HEK293 (cell line): ENCODE data around the gene SLC16A1.

Source experiments
- SCRT1 ChIP-seq: fragments of 450-650 bp; formaldehyde crosslinking; IDR thresholded peaks from 2 replicates; pipeline ENCODE4 v1.5.1; 2016; ENCODE audit warnings: missing biosample characterization, missing genetic modification characterization, borderline replicate concordance
- SETDB1 ChIP-seq: IDR thresholded peaks from one replicate; pipeline ENCODE4 v1.6.1; 2017; ENCODE audit warnings: mild to moderate bottlenecking, low read length, moderate library complexity, mixed read lengths; ENCODE audit not compliant: insufficient read length
- SP2 ChIP-seq: fragments of 450-650 bp; formaldehyde crosslinking; IDR thresholded peaks from 2 replicates; pipeline ENCODE4 v1.5.1; 2016; ENCODE audit warnings: missing biosample characterization, missing genetic modification characterization
- WT1 ChIP-seq: fragments of 450-650 bp; formaldehyde crosslinking; IDR thresholded peaks from 2 replicates; pipeline ENCODE4 v1.5.1; 2016; ENCODE audit warnings: missing biosample characterization, missing genetic modification characterization
- ZBTB20 ChIP-seq: fragments of 450-650 bp; formaldehyde crosslinking; IDR thresholded peaks from 2 replicates; pipeline ENCODE4 v1.5.1; 2016; ENCODE audit warnings: missing biosample characterization, missing genetic modification characterization
- ZBTB48 ChIP-seq: fragments of 450-650 bp; formaldehyde crosslinking; IDR thresholded peaks from 2 replicates; pipeline ENCODE4 v1.5.1; 2016; ENCODE audit warnings: missing biosample characterization, missing genetic modification characterization
- ZFHX2 ChIP-seq: fragments of 450-650 bp; formaldehyde crosslinking; conservative IDR thresholded peaks from 2 replicates; pipeline ENCODE4 v1.5.1; 2016; ENCODE audit warnings: missing biosample characterization, missing genetic modification characterization
- ZNF221 ChIP-seq: fragments of 450-650 bp; formaldehyde crosslinking; IDR thresholded peaks from 2 replicates; pipeline ENCODE4 v1.5.1; 2017; ENCODE audit warnings: missing biosample characterization, missing genetic modification characterization, borderline replicate concordance
- ZNF292 ChIP-seq: fragments of 450-650 bp; formaldehyde crosslinking; IDR thresholded peaks from 2 replicates; pipeline ENCODE4 v1.5.1; 2016; ENCODE audit warnings: low read depth, missing biosample characterization, missing genetic modification characterization, borderline replicate concordance
- ZNF302 ChIP-seq: fragments of 450-650 bp; formaldehyde crosslinking; IDR thresholded peaks from 2 replicates; pipeline ENCODE4 v1.5.1; 2016; ENCODE audit warnings: missing biosample characterization, missing genetic modification characterization, low read depth
- ZNF324 ChIP-seq: fragments of 450-650 bp; formaldehyde crosslinking; IDR thresholded peaks from 2 replicates; pipeline ENCODE4 v1.5.1; 2016; ENCODE audit warnings: missing biosample characterization, missing genetic modification characterization
- ZNF501 ChIP-seq: fragments of 450-650 bp; formaldehyde crosslinking; IDR thresholded peaks from 2 replicates; pipeline ENCODE4 v1.5.1; 2016; ENCODE audit warnings: missing biosample characterization, missing genetic modification characterization
- ZNF549 ChIP-seq: fragments of 450-650 bp; IDR thresholded peaks from 2 replicates; pipeline ENCODE4 v1.5.1; 2018; ENCODE audit warnings: missing biosample characterization, missing genetic modification characterization, mild to moderate bottlenecking, inconsistent platforms, moderate library complexity
- ZNF558 ChIP-seq: fragments of 450-650 bp; formaldehyde crosslinking; IDR thresholded peaks from 2 replicates; pipeline ENCODE4 v1.5.1; 2016; ENCODE audit warnings: missing biosample characterization, missing genetic modification characterization
- ZNF701 ChIP-seq: fragments of 450-650 bp; formaldehyde crosslinking; IDR thresholded peaks from 2 replicates; pipeline ENCODE4 v1.5.1; 2016; ENCODE audit warnings: missing biosample characterization, missing genetic modification characterization
- ZNF785 ChIP-seq: fragments of 450-650 bp; formaldehyde crosslinking; IDR thresholded peaks from 2 replicates; pipeline ENCODE4 v1.5.1; 2016; ENCODE audit warnings: missing biosample characterization, missing genetic modification characterization
- ZSCAN30 ChIP-seq: fragments of 450-650 bp; IDR thresholded peaks from 2 replicates; pipeline ENCODE4 v1.5.1; 2018; ENCODE audit warnings: missing biosample characterization, mild to moderate bottlenecking, missing genetic modification characterization, moderate library complexity
- TF ChIP-seq, protein P1 (sequence below): fragments of 450-650 bp; formaldehyde crosslinking; IDR thresholded peaks from 2 replicates; pipeline ENCODE4 v1.5.1; 2016; ENCODE audit warnings: missing biosample characterization, missing genetic modification characterization
- TF ChIP-seq, protein P2 (sequence below): fragments of 450-650 bp; formaldehyde crosslinking; IDR thresholded peaks from 2 replicates; pipeline ENCODE4 v1.5.1; 2016; ENCODE audit warnings: missing biosample characterization, missing genetic modification characterization, low read depth
- TF ChIP-seq, protein P3 (sequence below): fragments of 450-650 bp; formaldehyde crosslinking; IDR thresholded peaks from 2 replicates; pipeline ENCODE4 v1.5.1; 2017; ENCODE audit warnings: missing biosample characterization, missing genetic modification characterization
- TF ChIP-seq, protein P4 (sequence below): fragments of 450-650 bp; formaldehyde crosslinking; IDR thresholded peaks from 2 replicates; pipeline ENCODE4 v1.5.1; 2016; ENCODE audit warnings: missing biosample characterization, missing genetic modification characterization
- TF ChIP-seq, protein P5 (sequence below): fragments of 450-650 bp; formaldehyde crosslinking; IDR thresholded peaks from 2 replicates; pipeline ENCODE4 v1.5.1; 2016; ENCODE audit warnings: missing biosample characterization, missing genetic modification characterization
- TF ChIP-seq, protein P6 (sequence below): fragments of 450-650 bp; formaldehyde crosslinking; IDR thresholded peaks from 2 replicates; pipeline ENCODE4 v1.5.1; 2016; ENCODE audit warnings: missing biosample characterization, missing genetic modification characterization
- TF ChIP-seq, protein P7 (sequence below): fragments of 450-650 bp; formaldehyde crosslinking; IDR thresholded peaks from 2 replicates; pipeline ENCODE4 v1.5.1; 2017; ENCODE audit warnings: missing biosample characterization, missing genetic modification characterization

Gene SLC16A1

DNA sequence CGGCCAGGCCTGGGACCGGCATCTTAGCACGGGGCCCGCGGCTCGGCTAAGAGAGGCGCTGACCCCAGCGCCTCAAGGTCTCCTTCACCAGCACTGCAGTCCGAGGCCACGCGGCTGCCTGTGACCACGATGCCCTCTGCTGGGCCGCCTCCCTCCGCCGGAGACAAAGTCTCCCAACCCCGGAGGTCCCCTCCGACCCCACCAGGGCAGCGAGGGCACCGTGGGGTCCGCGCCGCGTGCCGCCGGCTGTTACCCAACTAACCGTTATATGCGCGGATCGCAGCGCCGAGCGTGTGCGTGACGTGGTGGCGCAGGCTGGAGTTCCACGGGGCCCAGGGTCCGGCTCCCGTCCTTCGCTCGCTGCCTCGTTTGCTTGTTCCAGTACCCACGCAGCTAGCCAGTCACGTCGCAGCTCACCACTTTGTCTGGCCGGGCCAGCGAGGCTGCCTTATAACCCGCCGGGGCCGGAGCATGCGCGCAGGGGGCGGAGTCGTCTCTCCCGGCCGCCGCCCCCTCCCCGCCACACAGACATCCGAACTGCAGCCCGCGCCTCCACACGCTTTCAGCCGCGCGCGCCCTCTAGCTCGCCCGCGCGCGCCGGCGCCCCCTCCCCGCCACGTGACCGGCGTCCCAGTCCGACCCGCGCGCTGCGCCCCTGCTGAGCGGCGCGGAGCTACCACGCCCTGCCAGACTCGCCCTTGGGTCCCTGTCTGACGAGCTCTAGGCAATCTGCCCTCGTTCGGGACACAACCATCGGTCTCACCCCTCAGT lies at the start of gene SLC16A1 (continued):
- TF ChIP-seq, protein P1, sequence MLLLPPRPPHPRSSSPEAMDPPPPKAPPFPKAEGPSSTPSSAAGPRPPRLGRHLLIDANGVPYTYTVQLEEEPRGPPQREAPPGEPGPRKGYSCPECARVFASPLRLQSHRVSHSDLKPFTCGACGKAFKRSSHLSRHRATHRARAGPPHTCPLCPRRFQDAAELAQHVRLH (tag by site-specific recombination): no peak
- no peak for TF ChIP-seq SETDB1
- no peak for TF ChIP-seq ZNF302 (tag by site-specific recombination)
- TF ChIP-seq SCRT1 (tag by site-specific recombination): no peak
- TF ChIP-seq, protein P2, sequence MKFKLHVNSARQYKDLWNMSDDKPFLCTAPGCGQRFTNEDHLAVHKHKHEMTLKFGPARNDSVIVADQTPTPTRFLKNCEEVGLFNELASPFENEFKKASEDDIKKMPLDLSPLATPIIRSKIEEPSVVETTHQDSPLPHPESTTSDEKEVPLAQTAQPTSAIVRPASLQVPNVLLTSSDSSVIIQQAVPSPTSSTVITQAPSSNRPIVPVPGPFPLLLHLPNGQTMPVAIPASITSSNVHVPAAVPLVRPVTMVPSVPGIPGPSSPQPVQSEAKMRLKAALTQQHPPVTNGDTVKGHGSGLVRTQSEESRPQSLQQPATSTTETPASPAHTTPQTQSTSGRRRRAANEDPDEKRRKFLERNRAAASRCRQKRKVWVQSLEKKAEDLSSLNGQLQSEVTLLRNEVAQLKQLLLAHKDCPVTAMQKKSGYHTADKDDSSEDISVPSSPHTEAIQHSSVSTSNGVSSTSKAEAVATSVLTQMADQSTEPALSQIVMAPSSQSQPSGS: no peak
- TF ChIP-seq ZFHX2 (tag by site-specific recombination): peak; percentile 88
- TF ChIP-seq ZNF501 (tag by site-specific recombination): peak; percentile 89
- TF ChIP-seq ZNF221: no peak; the same call in 1 of the 2 replicates
- peak; percentile 84; the same call in 1 of the 2 replicates for TF ChIP-seq ZNF324 (tag by site-specific recombination)
- no peak for TF ChIP-seq ZNF701 (tag by site-specific recombination)
- no peak for TF ChIP-seq ZNF292 (tag by site-specific recombination)
- no peak for TF ChIP-seq ZNF549 (tag by site-specific recombination)
- TF ChIP-seq, protein P3, sequence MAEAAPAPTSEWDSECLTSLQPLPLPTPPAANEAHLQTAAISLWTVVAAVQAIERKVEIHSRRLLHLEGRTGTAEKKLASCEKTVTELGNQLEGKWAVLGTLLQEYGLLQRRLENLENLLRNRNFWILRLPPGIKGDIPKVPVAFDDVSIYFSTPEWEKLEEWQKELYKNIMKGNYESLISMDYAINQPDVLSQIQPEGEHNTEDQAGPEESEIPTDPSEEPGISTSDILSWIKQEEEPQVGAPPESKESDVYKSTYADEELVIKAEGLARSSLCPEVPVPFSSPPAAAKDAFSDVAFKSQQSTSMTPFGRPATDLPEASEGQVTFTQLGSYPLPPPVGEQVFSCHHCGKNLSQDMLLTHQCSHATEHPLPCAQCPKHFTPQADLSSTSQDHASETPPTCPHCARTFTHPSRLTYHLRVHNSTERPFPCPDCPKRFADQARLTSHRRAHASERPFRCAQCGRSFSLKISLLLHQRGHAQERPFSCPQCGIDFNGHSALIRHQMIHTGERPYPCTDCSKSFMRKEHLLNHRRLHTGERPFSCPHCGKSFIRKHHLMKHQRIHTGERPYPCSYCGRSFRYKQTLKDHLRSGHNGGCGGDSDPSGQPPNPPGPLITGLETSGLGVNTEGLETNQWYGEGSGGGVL (tag by site-specific recombination): no peak; the same call in 1 of the 2 replicates
- peak; percentile 70; the same call in 1 of the 2 replicates for TF ChIP-seq ZBTB48
- no peak; the same call in none of the 2 replicates for TF ChIP-seq WT1 (tag by site-specific recombination)
- TF ChIP-seq, protein P4, sequence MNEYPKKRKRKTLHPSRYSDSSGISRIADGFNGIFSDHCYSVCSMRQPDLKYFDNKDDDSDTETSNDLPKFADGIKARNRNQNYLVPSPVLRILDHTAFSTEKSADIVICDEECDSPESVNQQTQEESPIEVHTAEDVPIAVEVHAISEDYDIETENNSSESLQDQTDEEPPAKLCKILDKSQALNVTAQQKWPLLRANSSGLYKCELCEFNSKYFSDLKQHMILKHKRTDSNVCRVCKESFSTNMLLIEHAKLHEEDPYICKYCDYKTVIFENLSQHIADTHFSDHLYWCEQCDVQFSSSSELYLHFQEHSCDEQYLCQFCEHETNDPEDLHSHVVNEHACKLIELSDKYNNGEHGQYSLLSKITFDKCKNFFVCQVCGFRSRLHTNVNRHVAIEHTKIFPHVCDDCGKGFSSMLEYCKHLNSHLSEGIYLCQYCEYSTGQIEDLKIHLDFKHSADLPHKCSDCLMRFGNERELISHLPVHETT (tag by site-specific recombination): peak; percentile 23; the same call in 1 of the 2 replicates
- peak; percentile 92 for TF ChIP-seq ZSCAN30
- TF ChIP-seq, protein P5, sequence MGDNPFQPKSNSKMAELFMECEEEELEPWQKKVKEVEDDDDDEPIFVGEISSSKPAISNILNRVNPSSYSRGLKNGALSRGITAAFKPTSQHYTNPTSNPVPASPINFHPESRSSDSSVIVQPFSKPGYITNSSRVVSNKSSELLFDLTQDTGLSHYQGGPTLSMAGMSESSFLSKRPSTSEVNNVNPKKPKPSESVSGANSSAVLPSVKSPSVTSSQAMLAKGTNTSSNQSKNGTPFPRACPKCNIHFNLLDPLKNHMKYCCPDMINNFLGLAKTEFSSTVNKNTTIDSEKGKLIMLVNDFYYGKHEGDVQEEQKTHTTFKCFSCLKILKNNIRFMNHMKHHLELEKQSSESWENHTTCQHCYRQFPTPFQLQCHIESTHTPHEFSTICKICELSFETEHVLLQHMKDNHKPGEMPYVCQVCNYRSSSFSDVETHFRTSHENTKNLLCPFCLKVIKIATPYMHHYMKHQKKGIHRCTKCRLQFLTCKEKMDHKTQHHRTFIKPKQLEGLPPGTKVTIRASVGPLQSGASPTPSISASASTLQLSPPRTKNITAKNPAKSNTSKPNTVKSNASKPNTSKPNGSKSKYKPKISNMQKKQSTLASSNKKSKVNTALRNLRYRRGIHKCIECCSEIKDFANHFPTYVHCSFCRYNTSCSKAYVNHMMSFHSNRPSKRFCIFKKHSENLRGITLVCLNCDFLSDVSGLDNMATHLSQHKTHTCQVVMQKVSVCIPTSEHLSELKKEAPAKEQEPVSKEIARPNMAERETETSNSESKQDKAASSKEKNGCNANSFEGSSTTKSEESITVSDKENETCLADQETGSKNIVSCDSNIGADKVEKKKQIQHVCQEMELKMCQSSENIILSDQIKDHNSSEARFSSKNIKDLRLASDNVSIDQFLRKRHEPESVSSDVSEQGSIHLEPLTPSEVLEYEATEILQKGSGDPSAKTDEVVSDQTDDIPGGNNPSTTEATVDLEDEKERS (tag by site-specific recombination): no peak; the same call in 1 of the 2 replicates
- peak; percentile 53 for TF ChIP-seq SP2
- TF ChIP-seq ZBTB20: peak; percentile 54; the same call in 1 of the 2 replicates
- TF ChIP-seq, protein P6, sequence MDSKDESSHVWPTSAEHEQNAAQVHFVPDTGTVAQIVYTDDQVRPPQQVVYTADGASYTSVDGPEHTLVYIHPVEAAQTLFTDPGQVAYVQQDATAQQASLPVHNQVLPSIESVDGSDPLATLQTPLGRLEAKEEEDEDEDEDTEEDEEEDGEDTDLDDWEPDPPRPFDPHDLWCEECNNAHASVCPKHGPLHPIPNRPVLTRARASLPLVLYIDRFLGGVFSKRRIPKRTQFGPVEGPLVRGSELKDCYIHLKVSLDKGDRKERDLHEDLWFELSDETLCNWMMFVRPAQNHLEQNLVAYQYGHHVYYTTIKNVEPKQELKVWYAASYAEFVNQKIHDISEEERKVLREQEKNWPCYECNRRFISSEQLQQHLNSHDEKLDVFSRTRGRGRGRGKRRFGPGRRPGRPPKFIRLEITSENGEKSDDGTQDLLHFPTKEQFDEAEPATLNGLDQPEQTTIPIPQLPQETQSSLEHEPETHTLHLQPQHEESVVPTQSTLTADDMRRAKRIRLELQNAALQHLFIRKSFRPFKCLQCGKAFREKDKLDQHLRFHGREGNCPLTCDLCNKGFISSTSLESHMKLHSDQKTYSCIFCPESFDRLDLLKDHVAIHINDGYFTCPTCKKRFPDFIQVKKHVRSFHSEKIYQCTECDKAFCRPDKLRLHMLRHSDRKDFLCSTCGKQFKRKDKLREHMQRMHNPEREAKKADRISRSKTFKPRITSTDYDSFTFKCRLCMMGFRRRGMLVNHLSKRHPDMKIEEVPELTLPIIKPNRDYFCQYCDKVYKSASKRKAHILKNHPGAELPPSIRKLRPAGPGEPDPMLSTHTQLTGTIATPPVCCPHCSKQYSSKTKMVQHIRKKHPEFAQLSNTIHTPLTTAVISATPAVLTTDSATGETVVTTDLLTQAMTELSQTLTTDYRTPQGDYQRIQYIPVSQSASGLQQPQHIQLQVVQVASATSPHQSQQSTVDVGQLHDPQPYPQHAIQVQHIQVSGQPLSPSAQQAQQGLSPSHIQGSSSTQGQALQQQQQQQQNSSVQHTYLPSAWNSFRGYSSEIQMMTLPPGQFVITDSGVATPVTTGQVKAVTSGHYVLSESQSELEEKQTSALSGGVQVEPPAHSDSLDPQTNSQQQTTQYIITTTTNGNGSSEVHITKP (tag by site-specific recombination): peak; percentile 79; the same call in 1 of the 2 replicates
- no peak for TF ChIP-seq ZNF558
- TF ChIP-seq ZNF785: 0 out of 2 replicates have a peak, but pooled peaks have one; percentile 61
- TF ChIP-seq, protein P7, sequence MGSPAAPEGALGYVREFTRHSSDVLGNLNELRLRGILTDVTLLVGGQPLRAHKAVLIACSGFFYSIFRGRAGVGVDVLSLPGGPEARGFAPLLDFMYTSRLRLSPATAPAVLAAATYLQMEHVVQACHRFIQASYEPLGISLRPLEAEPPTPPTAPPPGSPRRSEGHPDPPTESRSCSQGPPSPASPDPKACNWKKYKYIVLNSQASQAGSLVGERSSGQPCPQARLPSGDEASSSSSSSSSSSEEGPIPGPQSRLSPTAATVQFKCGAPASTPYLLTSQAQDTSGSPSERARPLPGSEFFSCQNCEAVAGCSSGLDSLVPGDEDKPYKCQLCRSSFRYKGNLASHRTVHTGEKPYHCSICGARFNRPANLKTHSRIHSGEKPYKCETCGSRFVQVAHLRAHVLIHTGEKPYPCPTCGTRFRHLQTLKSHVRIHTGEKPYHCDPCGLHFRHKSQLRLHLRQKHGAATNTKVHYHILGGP: no peak
